Vagina (tissue), 2 donors: Measurements from ENCODE around the gene S100A12.

Source experiments
- POLR2A ChIP-seq, 2 donors: fragments of 450-650 bp; IDR thresholded peaks; one replicate each; pipeline ENCODE4 v1.6.1; 2017; ENCODE audit warnings: antibody characterized with exemption in 2 of 2, mild to moderate bottlenecking in 2 of 2, moderate library complexity in 2 of 2
- POLR2AphosphoS5 ChIP-seq, 2 donors: sonication (generic); formaldehyde crosslinking; IDR thresholded peaks; one replicate each; pipeline ENCODE4 v1.9.0; 2017; ENCODE audit warnings: antibody characterized with exemption in 2 of 2, mild to moderate bottlenecking in 2 of 2, low read depth in 1 of 2; ENCODE audit not compliant: insufficient read depth in 1 of 2

DNA sequence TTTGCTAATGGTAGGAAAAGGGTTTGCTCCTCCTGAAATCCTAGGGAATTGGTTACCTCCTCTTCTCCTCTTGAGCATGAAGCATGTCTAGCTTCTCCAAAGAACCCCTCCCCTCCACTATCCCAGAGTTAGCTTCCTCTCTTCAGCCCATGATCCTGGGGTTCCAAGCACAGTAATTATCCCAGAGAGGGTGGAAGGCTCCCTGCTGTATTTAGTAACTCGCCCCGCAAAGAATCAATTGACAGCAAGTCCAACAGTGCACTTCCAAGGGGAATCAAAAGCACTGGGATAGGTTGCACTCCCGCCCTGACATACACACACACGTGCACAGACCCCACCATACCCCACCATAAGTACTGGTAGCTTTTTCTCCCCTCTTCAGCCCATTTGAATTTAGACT, 12.4 kb upstream of the S100A12 start:
- TF ChIP-seq POLR2AphosphoS5 (IDR thresholded peaks at IDR 0.05; ENCODE audit: insufficient read depth in 1 of 2, low read depth in 1 of 2) (no peak), POLR2A (IDR thresholded peaks at IDR 0.05) (no peak)
